ENCODE measurements around the gene GSTK1. TPM values are rescaled to one million over a fixed set of nuclear protein-coding genes. Genes with fewer than 3 reads are reported as not detected.

Gene GSTK1
- total RNA-seq, 4 donors from 2014 or later: 147 to 319 (median 220) TPM

DNA sequence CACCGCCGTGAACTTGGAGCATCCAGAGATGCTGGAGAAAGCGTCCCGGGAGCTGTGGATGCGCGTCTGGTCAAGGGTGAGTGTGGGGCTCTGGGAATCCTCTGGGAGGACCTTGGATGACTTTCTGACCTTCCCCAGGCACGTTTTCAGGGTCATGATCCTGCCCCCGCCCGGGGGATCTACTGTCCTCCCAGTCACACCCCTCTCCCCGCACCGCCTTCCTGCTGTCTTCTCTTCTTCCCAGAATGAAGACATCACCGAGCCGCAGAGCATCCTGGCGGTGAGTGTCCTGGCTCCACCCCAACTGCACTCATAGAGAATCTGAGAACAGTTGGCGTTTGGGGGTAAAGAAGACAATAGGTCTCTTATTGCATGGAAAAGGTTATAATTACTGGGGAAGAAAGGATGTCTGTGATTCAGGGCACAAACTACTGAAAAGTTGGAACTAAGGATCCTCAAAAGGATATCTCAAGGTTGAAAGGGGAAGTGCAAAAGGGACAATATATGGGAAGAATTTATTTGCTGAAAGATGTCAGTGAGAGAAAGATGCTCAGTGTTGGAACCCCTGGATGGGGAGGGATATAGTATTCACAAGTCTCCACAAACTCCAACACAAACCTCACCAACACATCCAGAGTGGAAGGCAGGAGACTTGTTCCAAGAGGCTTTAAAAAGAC is 1.9 kb downstream of the GSTK1 start:
- H3K9me3 ChIP-seq: no peaks in the 10 kb centered on the region
- no peak overlapping the region for H3K4me3 ChIP-seq (replicated peaks in 1 of 3)
- intact Hi-C loops (cut with DNase I): no loop called here
- no peaks in the 10 kb centered on the region for H3K27me3 ChIP-seq
- TF ChIP-seq, protein P1, sequence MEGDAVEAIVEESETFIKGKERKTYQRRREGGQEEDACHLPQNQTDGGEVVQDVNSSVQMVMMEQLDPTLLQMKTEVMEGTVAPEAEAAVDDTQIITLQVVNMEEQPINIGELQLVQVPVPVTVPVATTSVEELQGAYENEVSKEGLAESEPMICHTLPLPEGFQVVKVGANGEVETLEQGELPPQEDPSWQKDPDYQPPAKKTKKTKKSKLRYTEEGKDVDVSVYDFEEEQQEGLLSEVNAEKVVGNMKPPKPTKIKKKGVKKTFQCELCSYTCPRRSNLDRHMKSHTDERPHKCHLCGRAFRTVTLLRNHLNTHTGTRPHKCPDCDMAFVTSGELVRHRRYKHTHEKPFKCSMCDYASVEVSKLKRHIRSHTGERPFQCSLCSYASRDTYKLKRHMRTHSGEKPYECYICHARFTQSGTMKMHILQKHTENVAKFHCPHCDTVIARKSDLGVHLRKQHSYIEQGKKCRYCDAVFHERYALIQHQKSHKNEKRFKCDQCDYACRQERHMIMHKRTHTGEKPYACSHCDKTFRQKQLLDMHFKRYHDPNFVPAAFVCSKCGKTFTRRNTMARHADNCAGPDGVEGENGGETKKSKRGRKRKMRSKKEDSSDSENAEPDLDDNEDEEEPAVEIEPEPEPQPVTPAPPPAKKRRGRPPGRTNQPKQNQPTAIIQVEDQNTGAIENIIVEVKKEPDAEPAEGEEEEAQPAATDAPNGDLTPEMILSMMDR (IDR thresholded peaks at IDR 0.05): no peak
- TF ChIP-seq POLR2A (IDR thresholded peaks at IDR 0.05): no peak
- peak overlapping the region in 1 of 3 donors; percentile 77 for H3K27ac ChIP-seq
- WGBS, 2 donors: 76 to 78% methylated on average over 15 of the region's 15 CpGs
- peaks cover 9 to 16% of the 10 kb centered on the region in 2 donors for H3K4me1 ChIP-seq
- no peak for DNase-seq
- H3K36me3 ChIP-seq: peaks cover 14 to 23% of the 10 kb centered on the region in 2 donors

- H3K9me3 ChIP-seq: no peaks in the 10 kb centered on the region
- H3K4me3 ChIP-seq (replicated peaks in 1 of 3): no peak overlapping the region
- intact Hi-C loops (cut with DNase I): no loop called here
- peaks cover 5 to 12% of the 10 kb centered on the region in 2 donors for H3K4me1 ChIP-seq
- TF ChIP-seq POLR2A (IDR thresholded peaks at IDR 0.05): no peak
- TF ChIP-seq, protein P1 (IDR thresholded peaks at IDR 0.05): no peak
- DNase-seq: no peak
- peaks cover 14 to 23% of the 10 kb centered on the region in 2 donors for H3K36me3 ChIP-seq
- no peaks in the 10 kb centered on the region for H3K27me3 ChIP-seq
- 85 to 97% methylated on average over 5 of the region's 5 CpGs for WGBS, 2 donors
- H3K27ac ChIP-seq: no peak overlapping the region
Measured at GRCh38 chr7:143269251-143269650, 6.0 kb downstream of the GSTK1 start.

DNA sequence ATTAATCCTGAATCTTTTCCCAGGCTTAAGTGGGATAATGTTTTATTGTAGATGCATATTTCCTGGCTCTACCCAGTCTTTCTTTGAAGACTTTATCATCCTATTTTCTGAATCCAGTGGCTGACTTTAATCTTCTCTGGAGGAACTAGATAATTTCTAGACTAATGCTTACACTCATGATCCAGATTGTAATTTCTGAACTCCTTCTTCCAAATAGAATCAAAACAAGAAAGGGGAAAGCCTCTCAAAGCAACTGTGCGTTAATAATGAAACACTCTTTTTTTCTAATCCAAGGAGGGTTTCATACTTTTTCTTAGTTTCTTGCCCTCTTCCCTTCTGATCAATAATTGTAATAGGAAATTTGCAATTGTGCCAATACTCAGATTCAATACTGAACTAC is 8.0 kb downstream of the GSTK1 start:
- no peaks in the 10 kb centered on the region for H3K4me1 ChIP-seq
- TF ChIP-seq, protein P1 (IDR thresholded peaks at IDR 0.05): no peak
- no peak for TF ChIP-seq POLR2A (IDR thresholded peaks at IDR 0.05)

DNA sequence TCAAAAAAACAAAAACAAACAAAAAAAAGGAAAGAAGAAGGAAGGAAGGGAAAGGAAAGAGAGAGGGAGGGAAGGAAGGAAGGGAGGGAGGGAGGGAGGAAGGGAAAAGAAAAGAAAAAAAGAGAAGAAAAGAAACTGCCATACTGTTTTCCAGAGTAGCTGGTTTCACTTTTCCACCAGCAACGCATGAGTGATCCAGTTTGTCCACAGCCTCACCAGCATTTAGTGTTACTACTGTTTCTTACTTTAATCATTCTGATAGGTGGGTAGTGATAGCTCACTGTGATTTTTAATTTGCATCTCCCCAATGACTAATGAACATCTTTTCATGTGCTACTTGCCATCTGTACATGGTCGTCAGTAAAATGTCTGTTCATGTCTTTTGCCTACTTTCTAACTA is 9.6 kb downstream of the GSTK1 start:
- Histone ChIP-seq H3K9me3 (no peaks in the 10 kb centered on the region), H3K4me1 (no peaks in the 10 kb centered on the region), H3K27ac (no peak overlapping the region), H3K27me3 (no peaks in the 10 kb centered on the region), H3K4me3 (replicated peaks in 1 of 3) (no peak overlapping the region), H3K36me3 (peaks cover 11 to 18% of the 10 kb centered on the region in 2 donors)
- WGBS, 2 donors: 93 to 96% methylated on average over 2 of the region's 2 CpGs
- TF ChIP-seq POLR2A (IDR thresholded peaks at IDR 0.05): no peak
- TF ChIP-seq, protein P1 (IDR thresholded peaks at IDR 0.05): no peak
- intact Hi-C loops (cut with DNase I): no loop called here
- no peak for DNase-seq

More for the DNA sequence above, 8.0 kb downstream of the GSTK1 start:
- no peaks in the 10 kb centered on the region for H3K27me3 ChIP-seq
- WGBS, 2 donors: 92 to 94% methylated on average over 1 of the region's 1 CpG
- intact Hi-C loops (cut with DNase I): no loop called here
- no peak overlapping the region for H3K4me3 ChIP-seq (replicated peaks in 1 of 3)
- DNase-seq: no peak
- peaks cover 14 to 23% of the 10 kb centered on the region in 2 donors for H3K36me3 ChIP-seq
- no peak overlapping the region for H3K27ac ChIP-seq
- H3K9me3 ChIP-seq: no peaks in the 10 kb centered on the region

Data from thyroid gland (tissue), 4 donors.